Panc1 (cell line): ENCODE results near the gene ABLIM2. TPM values are rescaled to one million over a fixed set of nuclear protein-coding genes. Genes with fewer than 3 reads are reported as not detected.

Source experiments
- ATAC-seq: fragments of 200-7000 bp; cut with Tn5 transposase; 2 replicates; pipeline ENCODE4 v1.9.1; 2020; ENCODE audit warnings: mild to moderate bottlenecking, moderate library complexity
- BruUV-seq: library from RNA; stranded (reverse); fragments of 400-500 nt; replicated peaks from 2 replicates; lab custom pipeline; 2021; lab: Mats Ljungman, UMichigan
- CTCF ChIA-PET: fragments of 300-600 bp; sonication (Branson Sonifier 250); formaldehyde crosslinking; loops from one replicate; lab custom pipeline; 2022; ENCODE audit warnings: antibody characterized with exemption; lab: Charles Lee
- POLR2A ChIA-PET: fragments of 300-600 bp; sonication (Branson Sonifier 250); formaldehyde crosslinking; loops from one replicate; lab custom pipeline; 2022; ENCODE audit warnings: antibody characterized with exemption; lab: Charles Lee
- DNase-seq: peaks from one replicate; pipeline ENCODE4 v3.0.0-alpha.2; 2010; ENCODE audit warnings: low read depth, low spot score
- H3K27ac ChIP-seq: 2 replicates; pipeline ENCODE4 v1.5.1; 2011; ENCODE audit warnings: mild to moderate bottlenecking, low read length, inconsistent platforms
- H3K27me3 ChIP-seq: fragments of 200-500 bp; sonication (Bioruptor generic); 2 replicates; pipeline ENCODE4 v1.6.0; 2014; ENCODE audit warnings: low read length, inconsistent platforms; ENCODE audit not compliant: control insufficient read depth, insufficient read depth
- H3K36me3 ChIP-seq: fragments of 200-500 bp; sonication (Bioruptor generic); 2 replicates; pipeline ENCODE4 v1.5.1; 2014; ENCODE audit warnings: inconsistent platforms, mild to moderate bottlenecking, low read length, moderate library complexity; ENCODE audit not compliant: control insufficient read depth, insufficient read depth
- H3K4me1 ChIP-seq: 2 replicates; pipeline ENCODE4 v1.5.1; 2011; ENCODE audit warnings: inconsistent platforms, mild to moderate bottlenecking, low read length, moderate library complexity; ENCODE audit not compliant: control insufficient read depth, insufficient read depth
- H3K4me3 ChIP-seq, 2 experiments: 2 replicates each; pipeline ENCODE4 v1.5.1; 2011 to 2012; ENCODE audit warnings: low read depth in 2 of 2, low read length in 2 of 2, mild to moderate bottlenecking in 2 of 2, inconsistent platforms in 1 of 2, moderate library complexity in 1 of 2
- H3K9me3 ChIP-seq: fragments of 200-500 bp; sonication (Bioruptor generic); 2 replicates; pipeline ENCODE4 v1.5.1; 2014; ENCODE audit warnings: low read depth, mild to moderate bottlenecking, inconsistent platforms, low read length, moderate library complexity; ENCODE audit not compliant: control insufficient read depth, insufficient read depth
- POLR2AphosphoS5 ChIP-seq: IDR thresholded peaks from 2 replicates; pipeline ENCODE4 v1.6.1; 2012; ENCODE audit warnings: mild to moderate bottlenecking, low read depth, low read length, moderate library complexity
- SIN3A ChIP-seq: IDR thresholded peaks from 2 replicates; pipeline ENCODE4 v1.6.1; 2012; ENCODE audit warnings: low read depth, mild to moderate bottlenecking, low read length, moderate library complexity, borderline replicate concordance; ENCODE audit not compliant: insufficient read depth
- TCF7L2 ChIP-seq: IDR thresholded peaks from 2 replicates; pipeline ENCODE4 v1.6.1; 2011; ENCODE audit warnings: mild to moderate bottlenecking, low read depth, low read length, inconsistent platforms
- in situ Hi-C: cut with HindIII; loops from 2 replicates; pipeline ENCODE4 v1.10.0; 2016; ENCODE audit warnings: low sequenced_read_pairs, low pct_unique_long_range_greater_than_20kb
- intact Hi-C: fragments of 100-400 bp; cut with micrococcal nuclease; formaldehyde crosslinking; loops from one replicate; pipeline ENCODE4 v1.10.0; 2022; ENCODE audit not compliant: unreplicated experiment
- total RNA-seq: library from RNA; stranded (reverse); gene quantifications from one replicate; pipeline ENCODE4 v1.2.1, GENCODE V29; 2021; ENCODE audit not compliant: unreplicated experiment
- TF ChIP-seq, protein P1 (sequence below): fragments of 450-650 bp; IDR thresholded peaks from 2 replicates; pipeline ENCODE4 v1.5.1; 2017; ENCODE audit warnings: mild to moderate bottlenecking
- TF ChIP-seq, protein P2 (sequence below), 2 experiments: IDR thresholded peaks; 2 replicates each; pipeline ENCODE4 v1.6.1; 2011 to 2012; ENCODE audit warnings: low read depth in 2 of 2, control low read depth in 1 of 2, low read length in 1 of 2, mild to moderate bottlenecking in 1 of 2, moderate library complexity in 1 of 2; ENCODE audit not compliant: insufficient read depth in 1 of 2

The ABLIM2 gene
- total RNA-seq, 1 experiment from 2014 or later, result 0.64 TPM

DNA sequence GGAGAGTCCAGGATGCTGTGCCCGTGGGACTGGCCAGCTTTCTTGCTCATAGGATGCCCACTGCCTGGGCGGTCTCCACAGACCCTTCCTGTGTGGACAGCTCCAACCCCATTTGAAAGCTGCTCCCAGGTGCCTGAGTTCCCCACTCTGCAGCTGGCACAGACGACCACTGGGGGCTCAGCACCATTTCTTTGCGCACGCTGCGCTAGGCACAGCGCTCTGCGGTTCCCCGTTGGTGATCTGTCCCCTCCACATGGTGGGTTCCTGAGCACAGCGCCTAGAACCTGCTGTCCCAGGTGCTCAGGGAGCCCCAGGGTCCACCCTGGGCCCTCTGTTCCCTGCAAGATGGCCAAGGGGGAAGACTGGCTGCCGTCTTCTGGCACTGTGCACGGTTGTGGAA is 173.5 kb downstream of the ABLIM2 start:
- ChIA-PET POLR2A (no interaction called here), CTCF (no interaction called here)
- H3K4me3 ChIP-seq, result no peak overlapping the region
- ATAC-seq (peak; percentile 27; the same call in 1 of the 2 replicates), DNase-seq (no peak)
- H3K27ac ChIP-seq, result peak overlapping the region; percentile 80; the same call in 1 of the 2 replicates
- intact Hi-C loops (no loop called here), in situ Hi-C loops (no loop called here)
- TF ChIP-seq POLR2AphosphoS5, result no peak
- TF ChIP-seq, protein P1, sequence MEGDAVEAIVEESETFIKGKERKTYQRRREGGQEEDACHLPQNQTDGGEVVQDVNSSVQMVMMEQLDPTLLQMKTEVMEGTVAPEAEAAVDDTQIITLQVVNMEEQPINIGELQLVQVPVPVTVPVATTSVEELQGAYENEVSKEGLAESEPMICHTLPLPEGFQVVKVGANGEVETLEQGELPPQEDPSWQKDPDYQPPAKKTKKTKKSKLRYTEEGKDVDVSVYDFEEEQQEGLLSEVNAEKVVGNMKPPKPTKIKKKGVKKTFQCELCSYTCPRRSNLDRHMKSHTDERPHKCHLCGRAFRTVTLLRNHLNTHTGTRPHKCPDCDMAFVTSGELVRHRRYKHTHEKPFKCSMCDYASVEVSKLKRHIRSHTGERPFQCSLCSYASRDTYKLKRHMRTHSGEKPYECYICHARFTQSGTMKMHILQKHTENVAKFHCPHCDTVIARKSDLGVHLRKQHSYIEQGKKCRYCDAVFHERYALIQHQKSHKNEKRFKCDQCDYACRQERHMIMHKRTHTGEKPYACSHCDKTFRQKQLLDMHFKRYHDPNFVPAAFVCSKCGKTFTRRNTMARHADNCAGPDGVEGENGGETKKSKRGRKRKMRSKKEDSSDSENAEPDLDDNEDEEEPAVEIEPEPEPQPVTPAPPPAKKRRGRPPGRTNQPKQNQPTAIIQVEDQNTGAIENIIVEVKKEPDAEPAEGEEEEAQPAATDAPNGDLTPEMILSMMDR, result peak; percentile 24; the same call in 1 of the 2 replicates
- no TSS peak for BruUV-seq
- H3K36me3 ChIP-seq, result no peaks in the 10 kb centered on the region
- peaks cover 32% of the 10 kb centered on the region for H3K4me1 ChIP-seq
- H3K27me3 ChIP-seq, result no peaks in the 10 kb centered on the region
- H3K9me3 ChIP-seq, result no peaks in the 10 kb centered on the region

DNA sequence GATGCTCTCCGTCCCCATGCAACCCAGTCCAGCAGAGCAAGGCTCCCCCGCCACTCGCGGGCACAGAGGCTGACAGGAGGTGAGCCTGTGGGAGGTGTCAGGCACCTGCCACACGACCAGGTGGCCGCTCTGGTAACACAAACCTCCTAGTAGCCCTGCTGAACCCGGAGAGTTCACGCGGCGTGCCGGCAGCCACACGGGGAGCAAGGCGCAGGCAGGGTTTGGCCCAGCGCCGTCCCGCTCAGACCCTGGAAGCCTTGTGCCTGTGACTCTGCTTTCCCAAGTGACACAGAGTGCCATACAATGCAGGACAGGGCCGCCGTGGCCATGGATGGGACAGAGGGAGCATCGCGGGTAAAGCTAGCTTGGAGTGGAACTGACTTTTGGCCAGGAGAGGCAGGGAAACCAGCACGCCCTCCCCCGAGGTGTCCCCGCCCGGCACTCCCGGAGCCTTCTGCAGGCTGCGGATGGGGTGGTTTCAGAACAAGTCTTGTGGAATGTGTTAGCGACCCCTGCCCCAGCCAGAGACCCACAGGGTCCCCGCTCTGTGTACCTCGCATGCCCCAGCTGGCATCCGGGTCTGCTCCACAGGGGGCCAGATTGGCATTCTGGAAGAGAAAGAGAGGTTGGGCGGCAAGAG is 174.2 kb downstream of the ABLIM2 start:
- no peaks in the 10 kb centered on the region for H3K9me3 ChIP-seq
- in situ Hi-C loops (no loop called here), intact Hi-C loops (no loop called here)
- ATAC-seq, result no peak
- H3K4me1 ChIP-seq, result peaks cover 34% of the 10 kb centered on the region
- BruUV-seq, result no TSS peak
- no peaks in the 10 kb centered on the region for H3K27me3 ChIP-seq
- H3K36me3 ChIP-seq, result no peaks in the 10 kb centered on the region
- ChIA-PET POLR2A (no interaction called here), CTCF (no interaction called here)
- H3K4me3 ChIP-seq, result no peak overlapping the region
- TF ChIP-seq TCF7L2 (no peak), SIN3A (no peak)
- TF ChIP-seq, protein P2, sequence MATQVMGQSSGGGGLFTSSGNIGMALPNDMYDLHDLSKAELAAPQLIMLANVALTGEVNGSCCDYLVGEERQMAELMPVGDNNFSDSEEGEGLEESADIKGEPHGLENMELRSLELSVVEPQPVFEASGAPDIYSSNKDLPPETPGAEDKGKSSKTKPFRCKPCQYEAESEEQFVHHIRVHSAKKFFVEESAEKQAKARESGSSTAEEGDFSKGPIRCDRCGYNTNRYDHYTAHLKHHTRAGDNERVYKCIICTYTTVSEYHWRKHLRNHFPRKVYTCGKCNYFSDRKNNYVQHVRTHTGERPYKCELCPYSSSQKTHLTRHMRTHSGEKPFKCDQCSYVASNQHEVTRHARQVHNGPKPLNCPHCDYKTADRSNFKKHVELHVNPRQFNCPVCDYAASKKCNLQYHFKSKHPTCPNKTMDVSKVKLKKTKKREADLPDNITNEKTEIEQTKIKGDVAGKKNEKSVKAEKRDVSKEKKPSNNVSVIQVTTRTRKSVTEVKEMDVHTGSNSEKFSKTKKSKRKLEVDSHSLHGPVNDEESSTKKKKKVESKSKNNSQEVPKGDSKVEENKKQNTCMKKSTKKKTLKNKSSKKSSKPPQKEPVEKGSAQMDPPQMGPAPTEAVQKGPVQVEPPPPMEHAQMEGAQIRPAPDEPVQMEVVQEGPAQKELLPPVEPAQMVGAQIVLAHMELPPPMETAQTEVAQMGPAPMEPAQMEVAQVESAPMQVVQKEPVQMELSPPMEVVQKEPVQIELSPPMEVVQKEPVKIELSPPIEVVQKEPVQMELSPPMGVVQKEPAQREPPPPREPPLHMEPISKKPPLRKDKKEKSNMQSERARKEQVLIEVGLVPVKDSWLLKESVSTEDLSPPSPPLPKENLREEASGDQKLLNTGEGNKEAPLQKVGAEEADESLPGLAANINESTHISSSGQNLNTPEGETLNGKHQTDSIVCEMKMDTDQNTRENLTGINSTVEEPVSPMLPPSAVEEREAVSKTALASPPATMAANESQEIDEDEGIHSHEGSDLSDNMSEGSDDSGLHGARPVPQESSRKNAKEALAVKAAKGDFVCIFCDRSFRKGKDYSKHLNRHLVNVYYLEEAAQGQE (IDR thresholded peaks at IDR 0.05; ENCODE audit: insufficient read depth in 1 of 2, low read depth in 2 of 2, low read length in 1 of 2), result no peak
- no peak for DNase-seq
- peak overlapping the region; percentile 51; the same call in 1 of the 2 replicates for H3K27ac ChIP-seq

DNA sequence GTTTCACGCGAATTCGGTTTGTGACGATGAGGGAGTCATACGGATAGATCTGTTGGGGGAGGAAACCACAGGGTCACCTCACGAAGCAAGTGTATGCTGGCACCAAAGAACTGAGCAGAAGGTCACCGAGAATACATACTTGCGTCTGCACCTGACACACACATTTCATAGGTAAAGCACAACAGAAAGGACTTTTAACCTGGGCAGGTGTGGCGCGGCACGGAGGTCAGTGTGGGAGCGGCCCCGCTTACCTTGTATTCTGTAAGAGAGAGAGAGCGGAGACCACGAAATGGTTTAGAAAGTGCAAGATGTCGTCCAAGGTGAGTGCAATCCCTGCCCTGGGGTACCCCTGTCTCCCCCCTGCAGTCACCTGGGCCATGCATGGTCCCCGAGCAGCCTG is 175.3 kb downstream of the ABLIM2 start:
- Histone ChIP-seq H3K27me3 (no peaks in the 10 kb centered on the region), H3K27ac (no peak overlapping the region), H3K4me1 (peaks cover 42% of the 10 kb centered on the region), H3K4me3 (no peak overlapping the region), H3K36me3 (no peaks in the 10 kb centered on the region), H3K9me3 (no peaks in the 10 kb centered on the region)
- BruUV-seq, result no TSS peak
- ATAC-seq (no peak), DNase-seq (no peak)
- in situ Hi-C loops (no loop called here), intact Hi-C loops (no loop called here)
- POLR2A ChIA-PET, result no interaction called here
- CTCF ChIA-PET, result no interaction called here
- TF ChIP-seq, protein P2 (IDR thresholded peaks at IDR 0.05; ENCODE audit: insufficient read depth in 1 of 2, low read depth in 2 of 2, low read length in 1 of 2), result no peak
- TF ChIP-seq POLR2AphosphoS5 (no peak), SIN3A (no peak), TCF7L2 (no peak)
- TF ChIP-seq, protein P1, result no peak
